Measurements from ENCODE around the gene GRIN2A. TPM values are rescaled to one million over a fixed set of nuclear protein-coding genes. Genes with fewer than 3 reads are reported as not detected.
A peak's percentile ranks its signal among the peaks of the same experiment; 100 is the strongest.

GRIN2A gene
- total and polyA plus RNA-seq, 2 donors (not counting 3 experiments of a cell fraction or from before 2014, with no cell fraction given): not detected

GRCh38 chr16:10180771-10181163 lies 1.5 kb downstream of the GRIN2A start:
- CTCF ChIA-PET: interaction anchor here (0.8 to 4.5 kb wide), 7 partner anchors 329 to 1614 kb away, joined by 4 to 43 read pairs (median 7); no protein-coding TSS in a partner anchor
- H3K36me3 ChIP-seq (ENCODE audit: control insufficient read depth in 2 of 2, extremely low read depth in 1 of 2, insufficient read depth in 2 of 2, low read length in 2 of 2): no peaks in the 10 kb centered on the region

More at GRCh38 chr16:10180771-10181163, 1.5 kb downstream of the GRIN2A start:
- no TSS peak for BruUV-seq (replicated peaks)
- Histone ChIP-seq H3K4me2 (ENCODE audit: insufficient read depth, low read length) (no peak overlapping the region), H3K4me1 (ENCODE audit: control insufficient read depth, extremely low read depth, insufficient read depth, low read length) (no peaks in the 10 kb centered on the region), H3K9me1 (replicated peaks; ENCODE audit: control insufficient read depth, extremely low read depth, insufficient read depth, low read length) (no peaks in the 10 kb centered on the region), H2AFZ (ENCODE audit: low read depth, low read length) (no peak overlapping the region), H3K27ac (ENCODE audit: insufficient read depth, low read depth, low read length) (no peak overlapping the region), H3K9me3 (replicated peaks; ENCODE audit: control insufficient read depth, insufficient read depth, low read length) (no peaks in the 10 kb centered on the region), H3K9ac (replicated peaks; ENCODE audit: extremely low read depth, insufficient read depth, low read length) (no peak overlapping the region), H3K4me3 (replicated peaks in 1 of 3; ENCODE audit: insufficient read depth in 1 of 3, low read depth in 1 of 3, low read length in 3 of 3) (no peak overlapping the region), H4K20me1 (replicated peaks; ENCODE audit: control insufficient read depth, extremely low read depth, insufficient read depth, low read length) (no peaks in the 10 kb centered on the region), H3K27me3 (ENCODE audit: control insufficient read depth in 2 of 2, insufficient read depth in 2 of 2, low read length in 2 of 2) (peaks cover 10 to 14% of the 10 kb centered on the region in 2 experiments), H3K79me2 (ENCODE audit: control insufficient read depth, insufficient read depth, low read length) (no peaks in the 10 kb centered on the region)
- POLR2A ChIA-PET: no interaction called here
- dilution Hi-C loops (cut with MboI; ENCODE audit: extremely low pct_ligation_motif_present, low sequenced_read_pairs): no loop called here
- TF ChIP-seq POLR2AphosphoS5 (IDR thresholded peaks at IDR 0.05; ENCODE audit: insufficient read depth, low read depth, low read length): no peak
- peak; percentile 34 to 51 for TF ChIP-seq CTCF (IDR thresholded peaks at IDR 0.05; ENCODE audit: extremely low read depth in 1 of 2, insufficient read depth in 1 of 2, low read depth in 1 of 2, low read length in 2 of 2)
- DNase-seq (ENCODE audit: low read depth, low spot score) (no peak), FAIRE-seq (no peak)
- intact Hi-C loops (cut with micrococcal nuclease): loop anchor here (1.0 to 5.0 kb wide), 7 partner anchors 532 to 1613 kb away; no protein-coding TSS in a partner anchor
